ENCODE results near the gene KPNA6.

DNA sequence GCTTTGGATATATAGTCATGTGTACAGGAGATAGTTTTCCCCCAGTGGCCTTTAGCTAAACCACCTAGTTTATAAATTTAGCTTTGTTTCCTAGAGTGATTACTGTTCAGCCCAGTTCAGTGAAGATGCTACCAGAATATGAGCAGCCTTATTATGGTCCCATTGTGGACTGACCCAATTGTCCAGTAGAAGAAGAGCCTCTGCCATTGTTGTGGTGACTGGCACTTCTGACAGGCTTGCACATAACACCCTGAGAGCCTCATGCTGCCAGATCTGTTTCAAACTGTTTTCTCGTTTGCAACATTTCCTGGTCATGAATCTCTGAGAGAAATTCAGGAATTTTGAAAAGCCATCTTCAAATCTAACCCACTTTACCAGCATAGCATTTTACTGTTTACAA lies 20.6 kb downstream of the KPNA6 start:
- no peak for TF ChIP-seq EZH2 (IDR thresholded peaks at IDR 0.05; ENCODE audit: borderline replicate concordance, low read length)
- TF ChIP-seq CTCF (IDR thresholded peaks at IDR 0.05; ENCODE audit: low read length), result no peak
